Lung microvascular endothelial cell (primary cell): ENCODE data around the gene SLC39A2. TPM values are rescaled to one million over a fixed set of nuclear protein-coding genes. Genes with fewer than 3 reads are reported as not detected.
"Not testable (repeated sequence)": the region's sequence is repeated elsewhere in the genome, so short reads cannot be mapped to it uniquely, and the experiment has no call there.

Source experiments
- DNase-seq, 2 donors: peaks; one replicate each; pipeline versions ENCODE4 v3.0.0 to v3.0.0-alpha.2; 2010; ENCODE audit warnings: low read depth in 2 of 2
- total RNA-seq: library from RNA; depleted of rRNA; stranded (reverse); fragments of >200 nt; gene quantifications from 2 replicates; pipeline ENCODE4 v1.2.1, GENCODE V29; 2014

SLC39A2 gene
- not detected in 2 replicates for total RNA-seq

GRCh38 chr14:20998674-20999366 lies at the start of gene SLC39A2:
Gene SLC39A2, plus strand, starts transcription at chr14:20999293. Its CDS starts 154 bp downstream, at chr14:20999447.
- no peak for DNase-seq

DNA sequence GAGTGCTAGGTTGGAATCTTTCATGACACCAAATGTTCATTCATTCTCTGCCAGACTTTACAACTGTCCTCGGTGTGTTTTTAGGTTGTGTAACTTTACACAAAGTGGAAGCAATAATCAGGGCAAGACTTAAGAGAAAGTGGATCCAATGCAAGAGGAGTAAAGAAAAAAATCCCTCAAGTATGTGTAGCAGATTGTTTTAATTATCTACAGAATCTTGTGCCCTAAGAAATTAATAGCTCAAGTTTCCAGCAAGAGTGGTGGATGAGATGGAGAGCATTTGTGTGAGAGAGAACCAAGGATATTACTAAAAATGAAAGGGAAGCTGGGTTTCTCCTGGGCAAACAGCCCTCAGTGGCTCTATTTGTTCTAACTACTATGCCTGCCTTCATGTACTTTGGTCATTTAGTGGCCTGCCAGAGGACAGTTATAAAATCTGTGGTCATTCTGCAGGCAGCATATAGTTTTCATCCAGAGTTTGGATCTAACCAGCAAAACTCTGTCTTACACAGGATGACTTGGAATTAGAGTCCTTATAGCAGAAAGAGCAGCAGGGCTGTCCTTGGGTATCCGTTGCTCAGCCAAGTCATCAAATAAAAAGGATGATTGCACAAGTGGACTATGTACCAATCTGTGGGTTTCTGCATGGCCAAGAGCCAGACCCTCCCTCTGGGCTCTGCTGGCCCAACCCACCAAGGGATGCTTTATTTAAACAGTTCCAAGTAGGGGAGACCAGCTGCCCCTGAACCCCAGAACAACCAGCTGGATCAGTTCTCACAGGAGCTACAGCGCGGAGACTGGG lies 44.2 kb upstream of the SLC39A2 start, which contains the start of gene RNASE2:
RNASE2 (plus strand) TSS at position 752 of the 802 bp plus-strand sequence. CDS start 285 bp downstream, outside the sequence.
- DNase-seq, result not testable (repeated sequence)

GRCh38 chr14:20955538-20955873 lies 43.6 kb upstream of the SLC39A2 start:
- not testable (repeated sequence) for DNase-seq

GRCh38 chr14:20956376-20956976 lies 42.6 kb upstream of the SLC39A2 start:
- DNase-seq, result no peak

DNA sequence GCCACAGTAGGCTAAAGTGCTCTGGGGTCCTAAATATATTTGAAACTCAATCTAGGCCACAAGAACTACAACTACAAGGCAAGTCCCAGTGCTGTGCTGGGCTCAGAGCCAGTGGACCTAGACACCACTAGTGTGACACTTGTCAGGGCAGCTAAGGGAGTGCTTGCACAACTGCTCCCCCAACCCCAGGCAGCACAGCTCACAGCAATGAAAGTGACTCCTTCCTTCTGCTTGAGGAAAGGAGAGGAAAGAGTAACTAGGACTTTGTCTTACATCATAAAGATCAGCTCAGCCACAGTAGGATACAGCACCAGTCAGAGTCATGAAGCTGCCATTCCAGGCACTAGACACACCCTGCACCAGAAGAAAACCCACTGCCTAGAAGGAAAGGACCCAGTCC lies 40.1 kb upstream of the SLC39A2 start:
- not testable (repeated sequence) for DNase-seq

DNA sequence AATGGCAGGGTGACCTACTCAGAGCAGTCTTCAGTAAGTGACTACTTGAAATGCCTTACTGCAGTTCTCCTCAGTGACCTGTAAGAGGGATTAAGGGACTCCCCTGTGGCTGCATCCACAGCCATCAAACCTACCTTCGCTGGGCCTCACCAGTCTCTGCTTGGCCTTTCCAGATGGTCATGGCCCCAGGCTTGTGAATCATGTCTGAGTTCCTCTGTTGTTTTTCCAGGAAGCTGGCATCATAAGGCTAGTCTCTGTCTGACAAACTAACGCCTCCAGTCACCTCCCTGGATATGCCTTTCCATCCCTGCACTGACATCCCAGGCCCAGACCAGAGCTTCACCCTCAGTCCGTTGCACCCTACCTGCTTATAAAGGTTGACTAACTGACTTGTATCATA lies 29.8 kb upstream of the SLC39A2 start:
- no peak for DNase-seq

GRCh38 chr14:20970647-20970982 lies 28.5 kb upstream of the SLC39A2 start:
- DNase-seq, result no peak

DNA sequence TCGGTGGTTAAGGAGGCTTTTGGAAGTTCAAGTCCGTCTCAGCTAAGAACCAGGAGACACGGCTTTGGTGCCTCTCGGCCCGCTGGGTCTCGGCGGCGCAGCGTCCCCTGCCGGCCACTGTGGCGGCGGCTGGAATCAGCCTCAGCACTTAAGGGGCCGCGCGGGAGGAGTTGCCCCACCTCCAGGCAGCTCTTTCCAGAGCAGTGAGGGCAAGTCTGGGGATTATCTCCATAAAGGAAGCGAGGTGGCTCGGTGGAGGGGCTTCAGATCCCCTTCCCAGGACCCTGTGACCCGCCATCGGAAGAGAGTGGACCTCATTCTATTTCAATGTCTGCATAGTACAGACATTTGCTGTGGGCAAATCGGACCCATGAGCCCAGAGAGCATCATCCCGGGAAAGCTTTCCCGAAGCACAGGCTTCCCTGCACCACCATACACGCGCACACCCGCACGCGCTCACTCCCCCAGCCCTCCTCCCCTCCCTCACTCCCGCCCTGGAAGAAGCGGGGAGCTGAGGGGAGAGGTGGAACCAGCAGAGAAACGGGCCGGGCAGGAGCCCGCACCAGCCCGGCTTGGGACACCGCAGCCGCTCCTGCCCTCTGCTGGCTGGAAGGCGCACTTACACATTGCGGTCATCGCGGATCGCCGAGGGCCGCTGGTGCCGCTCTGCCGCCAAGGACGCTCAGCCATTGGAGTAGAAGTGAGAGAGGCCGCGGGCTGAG lies 27.9 kb upstream of the SLC39A2 start:
- DNase-seq, result peak; percentile 86 to 89

- no peak for DNase-seq
Observed at GRCh38 chr14:20971705-20972021, 27.4 kb upstream of the SLC39A2 start.

GRCh38 chr14:20973501-20973900 lies 25.6 kb upstream of the SLC39A2 start:
- DNase-seq, result no peak

GRCh38 chr14:20976291-20976690 lies 22.8 kb upstream of the SLC39A2 start:
- peak in 1 of 2 donors; percentile 51 for DNase-seq

DNA sequence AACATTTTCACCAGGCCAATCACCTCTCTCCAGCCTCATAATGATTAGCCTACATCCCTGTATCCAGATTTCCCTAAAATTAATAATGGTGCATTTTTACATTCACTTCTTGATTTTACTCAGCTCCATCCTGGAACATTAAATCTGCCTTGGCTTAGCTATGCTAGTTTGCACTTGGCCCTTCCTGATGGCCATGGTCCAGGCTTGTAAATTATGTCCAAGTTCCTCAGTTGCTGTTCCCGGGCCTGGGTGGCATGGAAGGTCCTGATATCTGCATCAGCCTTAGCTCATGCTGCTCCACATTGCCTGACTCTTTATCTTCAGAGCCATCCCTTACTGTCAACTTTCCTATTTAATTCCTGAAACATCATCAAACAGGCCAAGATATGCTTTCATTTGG lies 20.4 kb upstream of the SLC39A2 start:
- no peak for DNase-seq

DNA sequence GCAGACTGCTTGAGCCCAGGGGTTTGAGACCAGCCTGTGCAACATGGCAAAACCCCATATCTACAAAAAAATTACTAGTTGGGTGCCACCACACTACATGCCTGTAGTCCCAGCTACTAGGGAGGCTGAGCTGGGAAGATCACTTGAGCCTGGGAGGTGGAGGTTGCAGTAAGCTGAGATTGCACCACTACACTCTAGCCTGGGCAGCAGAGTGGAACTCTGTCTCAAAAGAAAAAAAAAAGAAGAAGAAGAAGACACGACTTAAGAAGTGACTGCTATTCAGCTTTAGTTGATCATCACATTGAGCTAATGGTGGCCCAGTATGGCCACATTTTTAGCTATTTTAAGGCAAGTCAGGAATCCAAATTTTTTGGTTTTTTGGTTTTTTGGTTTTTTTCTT lies 18.2 kb upstream of the SLC39A2 start:
- no peak for DNase-seq

- no peak for DNase-seq
Observed at GRCh38 chr14:20982646-20983369, 16.3 kb upstream of the SLC39A2 start.

- DNase-seq, result not testable (repeated sequence)
Observed at GRCh38 chr14:20985650-20986049, 13.4 kb upstream of the SLC39A2 start.

GRCh38 chr14:20986811-20987210 lies 12.3 kb upstream of the SLC39A2 start:
- peak in 1 of 2 donors; percentile 88 for DNase-seq

GRCh38 chr14:20988717-20989470 lies 10.2 kb upstream of the SLC39A2 start:
- DNase-seq, result peak in 1 of 2 donors; percentile 10

DNA sequence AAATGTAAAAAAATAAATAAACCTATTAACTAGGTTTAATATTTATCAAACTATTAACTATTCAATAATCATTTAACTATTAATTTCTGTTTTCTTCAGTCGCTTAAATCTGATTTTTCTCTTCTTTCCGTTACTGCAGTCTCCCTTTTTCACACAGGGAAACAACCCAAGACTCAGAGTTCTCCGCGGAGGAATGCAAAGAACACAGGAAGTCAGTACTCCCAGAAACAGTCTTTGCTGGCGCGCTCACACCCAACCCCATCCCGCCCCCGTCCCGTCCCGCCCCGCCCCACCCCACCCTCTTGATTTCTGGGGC lies 9.7 kb upstream of the SLC39A2 start:
- DNase-seq, result no peak

GRCh38 chr14:20989787-20990600 lies 9.1 kb upstream of the SLC39A2 start, which contains the start of gene METTL17:
Gene METTL17, plus strand, starts transcription at chr14:20989980. Its CDS starts 23 bp downstream, at chr14:20990003.
- peak; percentile 70 to 96 for DNase-seq

DNA sequence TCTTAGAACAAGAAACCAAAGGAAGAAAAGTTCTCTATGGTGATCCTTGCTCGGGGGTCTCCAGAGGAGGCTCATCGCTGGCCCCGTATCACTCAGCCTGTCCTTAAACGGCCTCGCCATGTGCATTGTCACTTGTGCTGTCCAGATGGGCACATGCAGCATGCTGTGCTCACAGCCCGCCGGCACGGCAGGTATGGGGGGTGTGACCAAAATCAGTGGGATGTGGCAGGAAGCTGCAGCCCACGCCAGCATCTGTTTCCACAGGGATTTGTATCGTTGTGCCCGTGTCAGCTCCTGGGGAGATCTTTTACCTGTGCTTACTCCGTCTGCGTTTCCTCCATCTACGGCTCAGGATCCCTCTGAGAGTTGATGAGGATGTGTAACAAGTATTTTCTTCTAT lies 2.6 kb upstream of the SLC39A2 start:
- DNase-seq, result no peak
